Kidney tubule cell (primary cell): ENCODE results near the gene HOXD12.
A peak's percentile ranks its signal among the peaks of the same experiment; 100 is the strongest.

Source experiments
- DNase-seq: peaks from one replicate; pipeline ENCODE4 v3.0.0-alpha.2; 2018; ENCODE audit warnings: low spot score

The HOXD12 gene

DNA sequence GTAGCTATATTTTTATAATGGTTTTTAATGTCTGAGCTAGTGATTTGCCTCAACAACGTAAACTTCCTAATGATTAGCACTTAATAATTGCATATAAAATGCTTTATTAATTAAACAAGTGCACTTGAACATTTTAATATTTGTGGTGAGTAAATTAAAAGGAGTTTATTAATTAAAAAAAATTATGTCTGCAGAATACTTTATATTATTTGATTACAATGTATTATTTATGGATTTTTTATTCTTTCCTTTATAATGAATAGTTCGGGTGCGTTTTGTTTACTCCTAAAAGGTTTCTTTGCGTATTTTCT, 32.2 kb downstream of the HOXD12 start:
- DNase-seq = no peak

DNA sequence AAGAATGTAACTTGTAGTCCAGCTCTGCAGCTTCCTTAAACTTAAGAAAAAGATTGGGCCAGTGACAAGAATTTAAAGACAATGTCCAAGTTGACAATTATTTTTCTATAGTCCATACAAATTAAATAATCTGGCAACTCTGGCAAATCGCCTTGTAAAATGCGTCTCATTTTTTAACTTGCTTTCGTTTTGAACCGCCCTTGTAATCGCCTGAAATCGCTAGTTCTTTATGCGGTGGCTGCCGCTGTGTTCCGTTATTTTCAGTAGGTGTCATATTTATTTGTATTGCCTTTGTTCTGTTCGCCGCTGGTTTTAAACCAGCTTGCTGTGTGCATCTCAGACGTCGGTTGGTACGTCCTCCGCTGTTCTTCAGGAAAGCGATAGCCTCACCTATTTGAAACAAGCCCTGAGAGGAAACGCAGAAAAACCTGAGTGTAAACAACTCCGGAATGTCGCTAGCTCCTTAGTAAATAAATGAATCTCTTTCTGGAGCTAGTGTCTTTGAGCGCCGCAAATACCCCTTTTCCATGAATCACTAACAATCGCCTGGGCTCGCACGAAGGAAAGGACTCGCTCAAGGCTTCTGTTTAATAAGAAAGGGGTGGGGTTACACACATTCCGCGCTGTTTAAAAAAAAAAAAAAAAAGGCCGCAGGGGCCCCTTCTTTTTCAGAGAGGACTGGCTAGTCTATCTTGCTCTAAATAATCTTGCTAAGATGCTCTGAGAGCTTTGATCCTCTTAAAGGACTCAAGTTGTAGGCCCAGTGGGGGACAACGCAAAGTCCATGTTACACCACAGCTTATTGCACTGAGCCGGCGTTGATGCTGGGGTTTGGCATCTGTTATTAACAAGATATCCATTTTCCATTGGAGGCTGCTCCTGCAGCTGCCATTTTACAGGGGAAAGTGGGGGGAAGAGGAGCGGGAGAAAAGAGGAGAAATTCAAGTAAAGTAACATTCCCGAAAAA, 32.9 kb downstream of the HOXD12 start:
- peak; percentile 69 for DNase-seq

DNA sequence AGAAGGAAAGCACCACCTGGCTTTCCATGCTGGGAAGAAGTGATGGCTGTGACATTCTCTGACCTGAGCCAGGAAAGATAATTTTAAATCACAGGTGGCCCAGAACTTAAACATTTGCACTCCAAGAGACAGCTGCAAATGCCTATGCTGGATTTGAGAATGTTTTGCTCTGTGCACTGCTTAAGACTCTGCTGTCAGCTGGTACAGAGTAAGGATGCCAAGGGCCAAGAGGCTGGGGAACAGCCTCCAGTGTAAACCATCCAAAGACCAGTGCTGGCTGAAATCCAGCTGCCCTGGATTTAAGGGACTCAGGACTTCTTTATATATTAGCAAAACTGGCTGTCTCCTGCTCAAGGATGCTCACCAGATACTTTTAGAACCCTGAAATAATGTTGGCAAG, 33.8 kb downstream of the HOXD12 start:
- no peak for DNase-seq

DNA sequence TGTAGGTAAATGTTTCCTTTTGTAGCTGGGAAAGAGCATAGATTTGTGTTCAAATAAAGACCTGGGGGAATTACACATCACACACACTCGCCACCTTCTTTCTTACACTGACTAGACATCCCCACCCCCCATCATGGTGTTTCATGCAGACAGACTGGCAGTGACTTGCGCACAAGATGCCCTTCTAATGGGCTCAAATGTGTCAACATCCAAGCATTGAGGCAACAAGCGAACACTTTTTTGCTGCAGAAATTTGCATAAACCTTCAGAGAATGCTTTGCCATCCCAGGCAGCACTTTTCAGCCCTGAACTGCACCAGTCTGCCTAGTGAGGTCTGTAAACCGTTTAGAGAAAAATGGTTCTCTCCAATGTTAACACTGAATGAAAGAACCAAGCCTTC, 34.4 kb downstream of the HOXD12 start:
- DNase-seq = peak; percentile 35

DNA sequence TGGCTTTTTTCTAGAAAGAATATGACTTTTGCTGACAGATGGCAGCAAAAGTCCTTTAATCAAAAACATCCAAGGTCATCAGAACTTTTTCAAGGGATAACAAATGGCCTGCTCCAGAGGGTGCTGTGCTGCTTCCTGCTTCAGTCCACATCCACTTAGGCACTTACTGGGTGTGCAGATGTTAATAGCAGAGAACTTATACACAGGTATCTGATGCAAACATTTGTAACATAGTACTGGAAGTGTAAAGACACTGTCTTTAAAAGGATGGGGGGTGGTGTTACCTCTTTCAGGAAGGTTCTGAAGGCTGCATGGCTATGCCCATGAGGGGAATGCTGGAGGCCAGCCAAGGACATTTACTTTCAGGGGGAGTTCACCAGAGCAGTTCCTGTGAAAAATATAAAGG, 35.4 kb downstream of the HOXD12 start:
- DNase-seq = peak; percentile 34

DNA sequence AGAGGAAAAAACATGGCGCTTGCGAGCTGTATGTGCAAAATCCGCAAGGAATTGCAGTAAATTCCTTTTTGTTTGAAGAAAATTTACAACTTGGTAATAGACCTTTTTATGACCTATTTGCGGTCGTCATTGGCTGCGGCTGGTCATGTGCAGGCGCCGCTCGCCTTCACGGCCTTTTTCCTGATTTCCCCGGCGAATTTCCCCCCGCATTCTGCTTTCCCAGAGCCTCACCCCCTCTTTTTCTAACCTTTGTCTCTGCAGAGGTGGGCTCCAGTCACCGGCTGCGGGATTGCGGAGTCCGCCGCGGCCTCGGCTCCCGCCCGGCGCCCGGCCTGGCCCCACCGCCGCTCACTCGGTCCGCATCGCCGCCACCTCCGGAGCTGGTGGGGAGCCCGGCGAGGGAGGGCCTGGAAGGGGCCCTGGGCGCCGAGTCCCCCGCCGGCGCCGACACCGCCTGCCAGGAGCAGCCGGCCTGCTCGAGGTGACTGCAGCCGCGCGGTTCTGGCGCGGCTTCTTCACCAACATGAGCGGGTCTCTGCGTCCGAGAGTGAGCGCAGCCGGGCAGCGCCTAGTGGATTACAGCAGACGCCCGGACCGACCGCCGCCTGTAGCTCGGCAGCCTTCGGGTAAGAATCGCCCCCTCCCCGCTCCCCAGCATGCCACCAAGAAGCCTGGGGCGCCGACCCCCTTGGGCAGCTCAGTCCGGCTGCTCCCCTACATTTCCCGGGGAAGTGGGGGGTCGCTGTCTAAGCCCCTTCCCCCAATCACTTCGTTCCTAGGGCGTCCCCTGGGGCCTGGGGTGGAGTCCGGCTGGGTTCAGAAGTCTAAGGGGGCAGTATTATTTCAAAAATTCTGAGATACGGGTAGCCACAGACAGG, 37.0 kb downstream of the HOXD12 start:
- peak; percentile 54 for DNase-seq

DNA sequence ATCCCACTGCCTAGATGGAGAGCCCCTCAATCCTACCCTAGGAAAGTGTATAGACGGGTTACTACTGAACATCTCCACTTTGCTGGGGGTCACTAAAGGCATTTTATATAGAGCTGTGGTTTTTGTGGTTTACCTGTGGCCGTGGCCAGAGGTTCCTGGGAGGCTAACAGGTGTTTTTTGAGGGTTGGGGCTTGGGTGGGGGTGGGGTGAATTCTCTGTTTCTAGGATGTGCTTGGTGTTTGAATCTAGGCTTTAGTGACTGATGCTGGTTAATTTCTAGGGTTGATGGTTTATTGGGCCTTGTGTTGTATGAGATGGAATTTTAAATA, 37.6 kb downstream of the HOXD12 start:
- no peak for DNase-seq

DNA sequence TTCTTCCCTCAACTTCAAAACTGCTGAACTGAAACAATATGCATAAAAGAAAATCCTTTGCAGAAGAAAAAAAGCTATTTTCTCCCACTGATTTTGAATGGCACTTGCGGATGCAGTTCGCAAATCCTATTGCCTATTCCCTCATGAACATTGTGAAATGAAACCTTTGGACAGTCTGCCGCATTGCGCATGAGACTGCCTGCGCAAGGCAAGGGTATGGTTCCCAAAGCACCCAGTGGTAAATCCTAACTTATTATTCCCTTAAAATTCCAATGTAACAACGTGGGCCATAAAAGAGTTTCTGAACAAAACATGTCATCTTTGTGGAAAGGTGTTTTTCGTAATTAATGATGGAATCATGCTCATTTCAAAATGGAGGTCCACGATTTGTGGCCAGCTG, 38.3 kb downstream of the HOXD12 start:
- no peak for DNase-seq

DNA sequence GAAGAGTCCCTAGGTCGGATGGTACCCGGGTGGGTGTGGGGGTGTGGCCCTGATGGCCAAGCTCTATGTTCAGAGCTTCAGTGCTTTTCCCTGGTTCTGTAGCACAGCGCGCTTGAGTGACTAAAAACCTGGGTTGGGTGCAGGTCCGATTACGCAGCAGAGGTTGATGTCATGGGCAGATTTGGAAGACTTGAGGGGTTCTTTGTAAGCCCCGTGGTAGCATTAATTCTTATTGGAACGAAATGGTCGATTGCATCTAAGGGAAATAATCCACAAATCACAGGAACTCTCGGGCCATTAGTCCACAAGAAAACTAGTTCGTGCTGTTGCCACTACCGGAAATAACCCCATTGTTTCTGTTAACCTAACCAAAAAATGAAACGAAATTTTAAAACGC, 38.9 kb downstream of the HOXD12 start:
- DNase-seq = no peak

DNA sequence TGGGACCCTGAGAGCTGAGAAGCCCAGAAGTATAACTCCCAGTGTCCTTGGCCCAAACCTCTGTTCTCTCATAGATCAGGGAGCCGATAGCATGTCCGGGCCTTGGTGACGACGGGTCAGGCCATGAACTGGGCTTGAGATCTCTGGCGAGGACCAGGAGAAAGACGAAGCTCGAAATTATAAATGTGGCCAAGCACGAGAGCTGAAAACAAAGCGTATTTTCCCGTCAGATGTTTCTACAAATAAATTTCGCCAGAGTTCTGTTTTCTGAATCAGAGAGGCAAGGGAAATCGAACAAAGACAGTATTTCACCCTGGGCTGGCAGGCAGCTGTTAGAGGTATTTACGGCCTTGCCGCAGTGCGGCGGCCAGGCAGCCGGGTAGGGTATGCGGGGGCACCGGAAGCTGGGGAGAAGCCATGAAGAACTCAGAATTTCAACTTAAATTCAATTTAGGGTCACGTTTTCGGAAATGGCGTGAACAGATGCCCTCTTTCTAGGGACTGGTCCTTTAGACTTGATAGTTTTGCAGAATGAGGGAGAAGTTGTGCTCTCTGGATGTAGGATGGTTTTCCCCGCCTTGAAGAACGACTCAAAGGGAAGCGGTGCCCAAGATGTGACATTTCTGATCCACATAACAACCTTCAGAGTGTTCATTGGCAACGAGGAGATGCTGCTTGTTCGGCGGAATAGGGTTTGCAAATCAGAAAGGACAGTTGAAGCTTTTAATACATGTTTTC, 39.5 kb downstream of the HOXD12 start:
- DNase-seq = no peak

DNA sequence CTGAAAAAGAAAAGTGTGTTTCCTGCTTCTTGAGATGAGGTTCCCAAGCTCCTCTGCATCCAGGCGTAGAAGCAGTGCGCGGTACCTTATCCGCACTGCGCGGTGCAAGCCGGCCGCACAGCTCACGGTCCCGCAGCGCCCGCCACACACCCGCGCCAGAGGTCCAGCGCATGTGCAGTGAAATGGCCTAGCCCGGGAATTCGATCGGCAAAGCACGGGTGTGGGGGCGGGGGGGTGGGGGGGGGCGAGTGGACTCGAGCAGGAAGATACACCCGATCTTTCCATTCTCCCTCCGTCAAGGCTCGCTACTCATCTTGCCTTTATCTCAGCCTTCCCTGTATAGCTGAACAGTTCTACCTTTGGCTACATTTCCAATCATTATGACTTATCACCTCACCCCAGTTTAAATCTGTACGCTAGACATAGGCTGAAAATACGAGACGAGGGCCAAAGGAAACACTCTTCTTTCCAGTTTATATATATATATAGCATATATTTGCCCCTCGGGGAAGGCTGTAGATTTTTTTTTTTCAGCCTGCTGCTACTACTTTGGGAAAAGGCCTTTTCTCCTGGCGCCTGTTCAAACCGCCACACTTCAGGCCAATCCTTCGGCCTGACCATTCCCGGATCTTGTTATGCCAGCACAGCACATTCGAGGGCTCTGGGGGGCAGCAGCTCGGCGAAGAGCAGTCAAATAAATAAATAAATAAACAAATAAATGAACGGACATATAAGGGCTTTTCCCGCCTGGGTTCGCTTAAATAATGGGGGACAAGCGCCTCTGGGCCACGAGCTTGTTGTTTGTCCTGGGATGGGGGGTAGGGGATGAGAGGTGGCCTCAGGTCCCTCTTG, 40.3 kb downstream of the HOXD12 start:
- DNase-seq = peak; percentile 42

DNA sequence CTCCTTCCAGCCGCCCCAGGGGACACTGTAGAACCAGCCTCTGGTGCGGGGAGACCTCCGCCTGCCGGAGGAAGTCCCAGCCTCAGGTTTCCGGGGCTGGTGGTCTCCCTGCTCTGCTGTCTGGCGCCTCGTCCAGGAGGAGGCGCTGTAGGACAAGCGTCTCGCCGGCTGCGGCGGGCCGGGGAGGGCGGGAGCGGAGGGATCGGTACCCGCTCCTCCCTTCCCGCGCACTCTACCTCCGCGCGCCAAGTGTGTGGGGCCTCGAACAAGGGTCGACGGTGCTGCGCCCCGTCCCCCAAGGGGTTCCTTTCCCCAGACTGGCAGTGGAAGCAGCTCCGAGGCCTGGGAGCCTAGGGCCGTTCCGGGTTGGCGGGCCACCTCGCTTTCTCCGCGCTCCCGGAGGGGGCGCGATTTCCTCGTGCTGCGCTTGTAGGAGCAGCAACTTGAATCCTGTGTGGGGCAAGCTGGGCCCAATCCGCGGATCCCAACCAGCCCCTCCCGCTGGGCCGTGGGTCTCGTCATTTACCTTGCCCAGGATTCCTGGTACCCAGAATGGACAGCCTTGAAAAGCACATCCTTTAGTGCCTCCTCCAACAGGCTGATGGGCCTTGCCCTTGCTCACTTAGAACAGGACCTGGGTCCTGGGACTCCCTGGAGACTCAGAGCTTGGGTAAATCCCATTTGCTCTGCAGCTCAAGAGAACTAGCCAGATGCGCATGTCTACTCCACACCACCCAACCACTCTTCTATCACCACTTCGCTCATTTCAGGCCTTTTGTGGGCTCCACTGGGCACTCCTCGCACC, 41.1 kb downstream of the HOXD12 start:
- peak; percentile 84 for DNase-seq

DNA sequence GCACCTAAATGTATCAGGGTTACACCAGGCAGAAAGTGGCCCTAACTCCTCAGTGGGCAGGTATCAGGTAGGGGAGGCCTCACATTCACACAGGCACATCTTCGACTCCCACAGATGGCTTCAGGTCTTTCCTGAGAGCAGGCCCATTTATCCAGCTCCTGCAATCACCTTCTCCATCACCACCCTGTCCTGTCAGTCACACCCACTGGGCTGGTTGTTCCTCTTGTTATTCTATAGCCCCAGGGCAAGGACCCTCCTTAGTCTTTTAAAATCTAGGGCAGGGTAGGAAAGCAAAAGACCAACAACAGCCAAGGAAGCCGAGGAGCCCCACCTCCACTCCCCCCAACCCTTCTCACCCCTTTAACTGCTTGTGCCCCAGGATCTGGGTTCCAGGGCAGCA, 42.7 kb downstream of the HOXD12 start:
- DNase-seq = no peak

DNA sequence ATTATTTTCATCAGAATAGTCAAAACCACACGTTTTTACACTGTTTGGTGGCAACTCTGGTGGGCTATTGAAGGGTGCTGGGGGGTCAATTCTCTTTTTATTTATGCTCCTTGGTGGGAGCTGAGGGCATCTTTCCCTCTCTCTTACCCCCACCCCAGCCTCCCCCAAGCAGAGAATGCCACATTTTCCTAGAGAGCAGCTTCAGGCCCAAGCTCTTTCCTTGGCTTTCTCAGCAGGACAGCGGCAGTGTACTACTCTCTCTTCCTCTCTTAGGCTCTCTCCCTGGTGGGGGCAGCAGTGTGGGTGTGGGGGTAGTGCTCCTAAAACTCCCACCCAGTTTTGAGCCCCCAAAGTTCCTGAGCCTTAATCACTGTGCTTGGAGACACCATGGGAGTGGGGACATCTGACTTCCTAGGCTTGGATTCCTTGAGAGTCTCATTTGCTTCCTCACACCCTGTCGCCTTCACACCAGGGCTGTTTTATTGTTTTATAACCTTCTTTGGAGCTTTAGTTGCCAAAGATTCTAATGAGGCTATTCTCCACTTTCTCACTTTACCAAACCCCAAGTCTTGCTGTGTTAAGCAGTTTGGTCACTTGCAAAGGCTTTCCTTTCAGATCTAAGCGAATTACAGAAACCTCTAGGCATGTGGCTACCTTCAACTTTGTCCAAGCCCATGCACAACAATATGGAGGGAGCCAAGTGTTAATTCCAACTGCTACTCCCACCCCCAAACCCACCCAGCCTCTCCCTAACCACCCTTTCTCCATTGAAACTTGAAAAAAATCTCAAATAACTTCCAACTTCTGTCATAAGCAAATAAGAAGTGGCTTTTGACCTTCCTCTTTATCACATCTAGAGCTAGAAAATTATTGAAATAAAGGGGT, 45.7 kb downstream of the HOXD12 start:
- DNase-seq = no peak

DNA sequence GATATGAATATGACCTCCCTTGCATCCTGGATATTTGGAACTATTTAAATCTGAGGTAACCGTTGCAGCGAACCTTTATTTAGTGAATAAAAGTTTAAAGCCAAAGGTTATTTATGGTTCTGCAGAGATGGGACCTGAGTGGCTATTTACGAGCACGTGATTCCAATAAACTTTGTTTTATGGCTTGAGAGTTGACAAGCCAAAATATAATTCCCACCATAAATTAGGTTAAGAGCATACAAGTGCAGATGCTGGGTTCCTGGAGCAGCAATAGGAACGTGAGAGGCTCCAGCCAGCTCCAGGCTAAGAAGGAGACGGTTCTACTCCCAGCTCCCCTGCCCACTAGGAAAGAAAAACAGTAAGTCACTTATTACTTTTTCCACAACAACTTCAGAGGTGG, 46.5 kb downstream of the HOXD12 start:
- DNase-seq = no peak

DNA sequence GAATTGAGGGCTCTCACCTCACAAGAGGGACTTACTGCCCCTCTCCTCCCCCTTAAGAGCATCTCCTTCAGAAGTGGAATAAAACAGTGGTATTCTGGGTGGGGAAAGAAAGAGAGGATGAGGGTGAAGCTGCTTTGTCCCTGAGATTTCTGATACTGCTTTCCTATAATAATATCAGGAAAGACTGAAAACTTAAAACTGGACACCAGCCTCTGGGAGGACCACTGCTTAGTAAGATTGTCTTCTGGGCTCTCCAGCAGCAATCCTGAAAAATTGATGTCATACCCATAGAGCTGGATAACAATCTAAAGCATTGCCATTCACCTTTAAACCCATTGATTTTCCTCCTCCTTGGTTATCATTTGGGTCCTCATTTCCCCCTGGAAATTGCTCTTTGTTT, 47.0 kb downstream of the HOXD12 start:
- DNase-seq = no peak

DNA sequence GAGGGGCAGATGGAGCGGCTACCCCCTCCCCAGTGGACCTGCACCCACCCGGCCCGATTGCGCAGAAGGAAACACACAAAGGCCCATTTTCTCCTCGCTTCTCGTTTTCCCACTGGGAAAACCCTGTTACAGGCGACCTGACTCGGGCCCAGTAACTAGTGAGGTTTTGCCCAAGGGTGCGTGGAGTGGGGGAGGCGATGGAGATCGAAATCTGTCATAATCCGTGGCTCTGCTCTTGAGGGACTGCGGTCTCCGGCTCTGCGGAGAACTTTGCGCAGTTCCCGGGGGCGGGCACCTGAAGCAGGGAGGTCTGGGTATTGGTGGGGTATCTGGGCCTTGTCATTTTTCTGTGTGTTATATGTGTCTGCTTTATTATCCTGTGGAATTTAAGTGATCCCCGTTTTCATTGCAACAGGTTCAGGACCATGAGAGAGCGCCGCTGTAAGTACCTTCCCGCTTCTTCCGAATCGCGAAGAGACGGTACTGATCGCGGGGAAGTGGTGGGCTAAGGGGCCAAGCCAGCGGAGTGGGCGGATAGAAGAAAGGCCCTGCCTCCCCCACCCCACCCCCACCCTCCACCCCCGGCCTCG, 47.7 kb downstream of the HOXD12 start:
- DNase-seq = no peak

DNA sequence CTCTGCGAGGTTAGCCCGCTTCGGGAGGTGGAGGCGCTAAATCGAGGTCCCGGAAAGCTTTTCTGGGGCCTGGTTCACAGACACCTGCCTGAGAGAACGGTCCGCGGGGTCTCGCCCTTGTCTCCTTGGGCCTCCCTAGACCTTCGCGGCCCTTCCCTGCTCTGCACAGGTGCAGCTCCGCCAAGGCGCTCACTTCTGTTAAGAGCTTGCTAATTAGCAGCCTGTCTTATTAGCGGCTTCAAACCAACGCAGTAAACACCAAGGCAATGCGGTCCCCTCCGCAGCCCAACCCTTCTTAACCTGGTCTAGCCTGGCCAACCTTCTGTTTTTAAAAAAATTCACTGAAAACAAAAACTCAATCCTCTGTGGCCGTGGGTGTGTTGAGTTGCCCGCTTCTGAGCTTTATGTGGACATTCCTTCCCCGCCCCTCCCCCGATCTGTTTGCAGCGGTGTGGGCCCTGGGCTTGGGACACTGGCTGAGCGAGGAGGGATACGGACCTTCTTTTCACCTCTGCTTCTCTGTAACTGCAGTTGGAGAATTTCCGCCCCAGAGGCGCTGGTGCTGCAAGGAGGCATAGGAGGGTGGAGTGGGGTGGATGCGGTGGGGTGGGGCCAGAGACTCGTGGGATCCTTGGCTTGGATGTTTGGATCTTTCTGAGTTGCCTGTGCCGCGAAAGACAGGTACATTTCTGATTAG, 48.4 kb downstream of the HOXD12 start:
- peak; percentile 82 for DNase-seq
